Neural crest cell (in vitro differentiated cells): Measurements from ENCODE around the gene C1QL1. TPM values are rescaled to one million over a fixed set of nuclear protein-coding genes. Genes with fewer than 3 reads are reported as not detected.
"Not testable (repeated sequence)": the region's sequence is repeated elsewhere in the genome, so short reads cannot be mapped to it uniquely, and the experiment has no call there.

ENCODE experiments used
- DNase-seq: peaks from one replicate; pipeline ENCODE4 v3.0.0; 2021; ENCODE audit warnings: low read depth, mixed read lengths, low spot score
- H3K27ac Mint-ChIP-seq: one replicate; pipeline ENCODE4 v1.8.0; 2021; ENCODE audit warnings: mild to moderate bottlenecking, mixed read lengths; ENCODE audit not compliant: unreplicated experiment
- H3K27me3 Mint-ChIP-seq: 2 replicates; pipeline ENCODE4 v1.8.0; 2021; ENCODE audit warnings: low read depth, mild to moderate bottlenecking, mixed read lengths
- H3K36me3 Mint-ChIP-seq: 2 replicates; pipeline ENCODE4 v1.8.0; 2021; ENCODE audit warnings: low read depth, mild to moderate bottlenecking, mixed read lengths
- H3K4me1 Mint-ChIP-seq: 2 replicates; pipeline ENCODE4 v1.8.0; 2021; ENCODE audit warnings: mixed read lengths
- H3K4me3 Mint-ChIP-seq: one replicate; pipeline ENCODE4 v1.8.0; 2021; ENCODE audit warnings: mild to moderate bottlenecking, mixed read lengths
- H3K9me3 Mint-ChIP-seq: 2 replicates; pipeline ENCODE4 v1.8.0; 2021; ENCODE audit warnings: mixed read lengths
- CTCF ChIP-seq: fragments of 200-600 bp; sonication (generic); conservative IDR thresholded peaks from 2 replicates; pipeline ENCODE4 v1.5.0; 2021; ENCODE audit warnings: antibody characterized with exemption, mild to moderate bottlenecking
- total RNA-seq: library from RNA; stranded (reverse); gene quantifications from 2 replicates; pipeline ENCODE4 v1.2.1, GENCODE V29; 2021

Gene C1QL1
- total RNA-seq, 1 donor from 2014 or later: 7.7 TPM

- peaks cover 25% of the 10 kb centered on the region for H3K4me1 Mint-ChIP-seq
- DNase-seq: peak; percentile 88
- peak; percentile 15 for TF ChIP-seq CTCF
- peaks cover 9% of the 10 kb centered on the region for H3K36me3 Mint-ChIP-seq
- H3K27me3 Mint-ChIP-seq: no peaks in the 10 kb centered on the region
- no peaks in the 10 kb centered on the region for H3K9me3 Mint-ChIP-seq
- peak within 1 kb of the TSS; percentile 94 for H3K27ac Mint-ChIP-seq
- H3K4me3 Mint-ChIP-seq: peak within 1 kb of the TSS; percentile 92
Observed at GRCh38 chr17:44947461-44948314, 20.4 kb downstream of the C1QL1 start, which contains the start of gene KIF18B. TSS of gene KIF18B (minus strand) at chr17:44947773. CDS start at chr17:44936344, 11,429 bp downstream.

GRCh38 chr17:44945652-44946051, 22.5 kb downstream of the C1QL1 start:
- H3K9me3 Mint-ChIP-seq, H3K27ac Mint-ChIP-seq, DNase-seq, H3K27me3 Mint-ChIP-seq: not testable (repeated sequence)
- Mint-ChIP-seq H3K36me3 (peaks cover 16% of the 10 kb centered on the region), H3K4me3 (peak overlapping the region; percentile 92), H3K4me1 (peaks cover 37% of the 10 kb centered on the region)

GRCh38 chr17:44942456-44942855, 25.6 kb downstream of the C1QL1 start:
- DNase-seq: no peak
- Mint-ChIP-seq H3K9me3 (no peaks in the 10 kb centered on the region), H3K36me3 (peaks cover 33% of the 10 kb centered on the region), H3K4me1 (peaks cover 31% of the 10 kb centered on the region), H3K27ac (no peak overlapping the region), H3K4me3 (peak overlapping the region; percentile 65), H3K27me3 (no peaks in the 10 kb centered on the region)
- no peak for TF ChIP-seq CTCF

GRCh38 chr17:44941712-44942331, 26.3 kb downstream of the C1QL1 start:
- H3K27ac Mint-ChIP-seq: no peak overlapping the region
- H3K36me3 Mint-ChIP-seq: peaks cover 33% of the 10 kb centered on the region
- peaks cover 31% of the 10 kb centered on the region for H3K4me1 Mint-ChIP-seq
- H3K27me3 Mint-ChIP-seq: no peaks in the 10 kb centered on the region
- peak overlapping the region; percentile 65 for H3K4me3 Mint-ChIP-seq
- no peak for DNase-seq
- TF ChIP-seq CTCF: no peak
- no peaks in the 10 kb centered on the region for H3K9me3 Mint-ChIP-seq

GRCh38 chr17:44940768-44941167, 27.3 kb downstream of the C1QL1 start:
- no peaks in the 10 kb centered on the region for H3K27me3 Mint-ChIP-seq
- no peak for TF ChIP-seq CTCF
- DNase-seq: no peak
- no peaks in the 10 kb centered on the region for H3K9me3 Mint-ChIP-seq
- H3K4me1 Mint-ChIP-seq: peaks cover 23% of the 10 kb centered on the region
- no peak overlapping the region for H3K27ac Mint-ChIP-seq
- H3K4me3 Mint-ChIP-seq: no peak overlapping the region
- H3K36me3 Mint-ChIP-seq: peaks cover 29% of the 10 kb centered on the region

- peaks cover 29% of the 10 kb centered on the region for H3K36me3 Mint-ChIP-seq
- H3K9me3 Mint-ChIP-seq: no peaks in the 10 kb centered on the region
- H3K4me3 Mint-ChIP-seq: no peak overlapping the region
- peaks cover 23% of the 10 kb centered on the region for H3K4me1 Mint-ChIP-seq
- H3K27me3 Mint-ChIP-seq: no peaks in the 10 kb centered on the region
- H3K27ac Mint-ChIP-seq: no peak overlapping the region
- DNase-seq: no peak
- no peak for TF ChIP-seq CTCF
Observed at GRCh38 chr17:44940317-44940716, 27.8 kb downstream of the C1QL1 start.
